Mucosa of descending colon (tissue), 3 donors: ENCODE results near the gene TDRD9. TPM values are rescaled to one million over a fixed set of nuclear protein-coding genes. Genes with fewer than 3 reads are reported as not detected.

Experiments used
- ATAC-seq: fragments of 200-7000 bp; cut with Tn5 transposase; one replicate; pipeline ENCODE4 v1.9.1; 2020; ENCODE audit warnings: mild to moderate bottlenecking, moderate library complexity
- DNase-seq, 3 donors: peaks; one replicate each; pipeline ENCODE4 v3.0.0-alpha.2; 2020
- H3K36me3 ChIP-seq: fragments of 200-600 bp; one replicate; pipeline ENCODE4 v1.8.0; 2021; ENCODE audit warnings: low read depth, mild to moderate bottlenecking
- H3K4me1 ChIP-seq: fragments of 200-600 bp; one replicate; pipeline ENCODE4 v1.8.0; 2021; ENCODE audit warnings: low read depth, mild to moderate bottlenecking
- H3K4me3 ChIP-seq: fragments of 200-600 bp; one replicate; pipeline ENCODE4 v1.8.0; 2021; ENCODE audit warnings: mild to moderate bottlenecking
- H3K9me3 ChIP-seq: fragments of 200-600 bp; one replicate; pipeline ENCODE4 v1.8.0; 2021; ENCODE audit warnings: mild to moderate bottlenecking
- CTCF ChIP-seq: fragments of 200-600 bp; IDR thresholded peaks from one replicate; pipeline ENCODE4 v1.8.0; 2022; ENCODE audit warnings: antibody characterized with exemption, mild to moderate bottlenecking
- intact Hi-C, 2 donors: fragments of 100-400 bp; cut with DNase I in 1 of 2; cut with micrococcal nuclease in 1 of 2; formaldehyde crosslinking; loops; one replicate each; pipeline versions ENCODE4 v1.11.0 to v1.11.1; 2022; cut with DNase I, micrococcal nuclease
- total RNA-seq, 3 donors: library from RNA; stranded (reverse); fragmentation: NEBNext Ultra II Directional in 2 of 3; extraction: Animal tissue kit (Norgen Biotek cat#: 25700) in 2 of 3; gene quantifications; one replicate each; pipeline versions ENCODE4 v1.2.1 to v1.2.4, GENCODE V29; 2021 to 2023
- donor health status: DM: no; HTN: no; CAD: no; lungs with moderate emphysema.
- donor health status: DM: no; HTN: no; CAD: no.
- donor health status: DM: no; HTN: yes; CAD: no.

TDRD9 gene
- total RNA-seq, 3 donors from 2014 or later, result 0.39 to 0.98 (median 0.63) TPM

- no peak for DNase-seq
- no peak for ATAC-seq
- no peaks in the 10 kb centered on the region for H3K9me3 ChIP-seq
- no peak for TF ChIP-seq CTCF
- no peaks in the 10 kb centered on the region for H3K36me3 ChIP-seq
- intact Hi-C loops, result no loop called here
- no peak overlapping the region for H3K4me3 ChIP-seq
- H3K4me1 ChIP-seq, result no peaks in the 10 kb centered on the region
These were observed 97.3 kb downstream of the TDRD9 start for GRCh38 chr14:104025534-104025933.

GRCh38 chr14:104026024-104026423 is 97.8 kb downstream of the TDRD9 start:
- Histone ChIP-seq H3K4me3 (no peak overlapping the region), H3K9me3 (no peaks in the 10 kb centered on the region), H3K36me3 (no peaks in the 10 kb centered on the region), H3K4me1 (no peaks in the 10 kb centered on the region)
- no peak for ATAC-seq
- TF ChIP-seq CTCF, result no peak
- intact Hi-C loops, result no loop called here
- DNase-seq, result no peak

- TF ChIP-seq CTCF, result no peak
- Histone ChIP-seq H3K36me3 (no peaks in the 10 kb centered on the region), H3K4me3 (no peak overlapping the region), H3K4me1 (no peaks in the 10 kb centered on the region), H3K9me3 (no peaks in the 10 kb centered on the region)
- DNase-seq (no peak), ATAC-seq (no peak)
- intact Hi-C loops, result no loop called here
These were observed 102.7 kb downstream of the TDRD9 start for GRCh38 chr14:104030958-104031357.

- no peaks in the 10 kb centered on the region for H3K4me1 ChIP-seq
- intact Hi-C loops, result no loop called here
- no peaks in the 10 kb centered on the region for H3K36me3 ChIP-seq
- no peaks in the 10 kb centered on the region for H3K9me3 ChIP-seq
- no peak for ATAC-seq
- no peak for DNase-seq
- TF ChIP-seq CTCF, result no peak
- no peak overlapping the region for H3K4me3 ChIP-seq
These were observed 103.1 kb downstream of the TDRD9 start for GRCh38 chr14:104031384-104031783.

GRCh38 chr14:104034976-104035699 is 106.9 kb downstream of the TDRD9 start:
- no peak for TF ChIP-seq CTCF

More at GRCh38 chr14:104034976-104035699, 106.9 kb downstream of the TDRD9 start:
- H3K4me3 ChIP-seq, result no peak overlapping the region
- no peaks in the 10 kb centered on the region for H3K9me3 ChIP-seq
- ATAC-seq, result no peak
- H3K36me3 ChIP-seq, result no peaks in the 10 kb centered on the region
- intact Hi-C loops, result no loop called here
- H3K4me1 ChIP-seq, result no peaks in the 10 kb centered on the region
- no peak for DNase-seq
